ENCODE measurements around the gene LINC00632. TPM values are rescaled to one million over a fixed set of nuclear protein-coding genes. Genes with fewer than 3 reads are reported as not detected.

The LINC00632 gene
- total and polyA plus RNA-seq, 12 donors: 1.4 to 189 (median 107) TPM

- H3K4me3 ChIP-seq: no peak overlapping the region
- TF ChIP-seq CTCF (IDR thresholded peaks at IDR 0.05): no peak
- ATAC-seq: no peak
- DNase-seq: no peak
- no peaks in the 10 kb centered on the region for H3K27me3 ChIP-seq
- intact Hi-C loops (cut with DNase I): no loop called here
- H3K9me3 ChIP-seq: peaks cover 0 to 30% (median 0%) of the 10 kb centered on the region in 11 donors
- WGBS, 2 donors: 28 to 36% methylated on average over 6 of the region's 6 CpGs
- H3K27ac ChIP-seq: no peak overlapping the region
- H3K36me3 ChIP-seq: no peaks in the 10 kb centered on the region
- H3K4me1 ChIP-seq: no peaks in the 10 kb centered on the region
These were observed 106.3 kb downstream of the LINC00632 start for GRCh38 chrX:140815868-140816267.

GRCh38 chrX:140817943-140818342, 108.4 kb downstream of the LINC00632 start:
- Histone ChIP-seq H3K9me3 (peaks cover 0 to 9% (median 0%) of the 10 kb centered on the region in 11 donors), H3K27ac (no peak overlapping the region), H3K4me3 (no peak overlapping the region), H3K27me3 (no peaks in the 10 kb centered on the region), H3K36me3 (no peaks in the 10 kb centered on the region), H3K4me1 (no peaks in the 10 kb centered on the region)
- peak in 7 of 9 donors; percentile 28 to 61 (median 41) for TF ChIP-seq CTCF (IDR thresholded peaks at IDR 0.05)
- DNase-seq (no peak), ATAC-seq (no peak)
- intact Hi-C loops (cut with DNase I): no loop called here
- 33 to 35% methylated on average over 6 of the region's 6 CpGs for WGBS, 2 donors

- Histone ChIP-seq H3K4me3 (no peak overlapping the region), H3K4me1 (no peaks in the 10 kb centered on the region), H3K9me3 (no peaks in the 10 kb centered on the region), H3K36me3 (no peaks in the 10 kb centered on the region), H3K27me3 (peaks cover 0 to 6% (median 0%) of the 10 kb centered on the region in 7 donors), H3K27ac (no peak overlapping the region)
- intact Hi-C loops (cut with DNase I): no loop called here
- no peak for TF ChIP-seq CTCF (IDR thresholded peaks at IDR 0.05)
- no peak for ATAC-seq
- DNase-seq: no peak
- 68 to 69% methylated on average over 3 of the region's 3 CpGs for WGBS, 2 donors
These were observed 111.7 kb downstream of the LINC00632 start for GRCh38 chrX:140821280-140821679.

- Histone ChIP-seq H3K36me3 (no peaks in the 10 kb centered on the region), H3K4me1 (no peaks in the 10 kb centered on the region), H3K27me3 (peaks cover 0 to 6% (median 0%) of the 10 kb centered on the region in 7 donors), H3K9me3 (no peaks in the 10 kb centered on the region), H3K27ac (no peak overlapping the region), H3K4me3 (no peak overlapping the region)
- no peak for ATAC-seq
- intact Hi-C loops (cut with DNase I): no loop called here
- no peak for TF ChIP-seq CTCF (IDR thresholded peaks at IDR 0.05)
- 59 to 80% methylated on average over 1 of the region's 1 CpG for WGBS, 2 donors
- DNase-seq: no peak
These were observed 112.6 kb downstream of the LINC00632 start for GRCh38 chrX:140822184-140822583.

All from heart right ventricle (tissue), 16 donors.